Liver (tissue), 3 donors: Measurements from ENCODE around the gene CACNA1H.

Experiments
- HNF4A ChIP-seq, 2 donors: conservative IDR thresholded peaks; 2 replicates each; pipeline ENCODE4 v1.6.1; 2016; ENCODE audit warnings: antibody characterized with exemption in 2 of 2, mild to moderate bottlenecking in 2 of 2
- RAD21 ChIP-seq, 2 donors: IDR thresholded peaks; 2 replicates each; pipeline ENCODE4 v1.6.1; 2016; ENCODE audit warnings: antibody characterized with exemption in 2 of 2, mild to moderate bottlenecking in 2 of 2
- TAF1 ChIP-seq: conservative IDR thresholded peaks from 2 replicates; pipeline ENCODE4 v1.6.1; 2016; ENCODE audit warnings: antibody characterized with exemption, mild to moderate bottlenecking
- TF ChIP-seq, protein P1 (sequence below): IDR thresholded peaks from 2 replicates; pipeline ENCODE4 v1.6.1; 2016; ENCODE audit warnings: antibody characterized with exemption
- TF ChIP-seq, protein P2 (sequence below): fragments of 150-350 bp; IDR thresholded peaks from 2 replicates; pipeline ENCODE4 v1.5.1; 2017; ENCODE audit warnings: improper control_type of control experiment, low read depth, low read length; ENCODE audit not compliant: missing input control
- TF ChIP-seq, protein P3 (sequence below): IDR thresholded peaks from 2 replicates; pipeline ENCODE4 v1.6.1; 2016; ENCODE audit warnings: antibody characterized with exemption, mild to moderate bottlenecking
- donor health status: healthy.
- donor health status: healthy.

DNA sequence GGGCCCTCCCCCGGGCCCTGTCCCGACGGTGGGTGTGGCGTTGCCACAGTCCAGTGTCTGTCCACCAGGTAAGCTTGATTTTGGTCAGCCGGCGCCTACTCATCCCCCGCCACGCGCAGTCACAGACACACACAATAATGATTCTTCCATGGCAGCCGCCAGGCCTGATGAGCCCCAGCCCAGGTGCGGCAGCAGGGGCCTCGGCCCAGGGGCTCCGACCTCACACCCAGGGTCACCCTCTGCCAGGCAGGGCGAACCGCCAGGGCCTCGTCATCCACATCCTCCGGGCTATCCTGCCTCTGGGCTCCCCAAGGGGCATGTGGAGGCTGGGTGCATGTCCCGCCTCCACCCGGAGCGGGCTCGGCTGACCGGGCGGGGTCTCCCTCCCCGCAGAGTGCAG, 64.6 kb downstream of the CACNA1H start:
- TF ChIP-seq, protein P1, sequence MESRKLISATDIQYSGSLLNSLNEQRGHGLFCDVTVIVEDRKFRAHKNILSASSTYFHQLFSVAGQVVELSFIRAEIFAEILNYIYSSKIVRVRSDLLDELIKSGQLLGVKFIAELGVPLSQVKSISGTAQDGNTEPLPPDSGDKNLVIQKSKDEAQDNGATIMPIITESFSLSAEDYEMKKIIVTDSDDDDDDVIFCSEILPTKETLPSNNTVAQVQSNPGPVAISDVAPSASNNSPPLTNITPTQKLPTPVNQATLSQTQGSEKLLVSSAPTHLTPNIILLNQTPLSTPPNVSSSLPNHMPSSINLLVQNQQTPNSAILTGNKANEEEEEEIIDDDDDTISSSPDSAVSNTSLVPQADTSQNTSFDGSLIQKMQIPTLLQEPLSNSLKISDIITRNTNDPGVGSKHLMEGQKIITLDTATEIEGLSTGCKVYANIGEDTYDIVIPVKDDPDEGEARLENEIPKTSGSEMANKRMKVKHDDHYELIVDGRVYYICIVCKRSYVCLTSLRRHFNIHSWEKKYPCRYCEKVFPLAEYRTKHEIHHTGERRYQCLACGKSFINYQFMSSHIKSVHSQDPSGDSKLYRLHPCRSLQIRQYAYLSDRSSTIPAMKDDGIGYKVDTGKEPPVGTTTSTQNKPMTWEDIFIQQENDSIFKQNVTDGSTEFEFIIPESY = no peak
- TF ChIP-seq, protein P2, sequence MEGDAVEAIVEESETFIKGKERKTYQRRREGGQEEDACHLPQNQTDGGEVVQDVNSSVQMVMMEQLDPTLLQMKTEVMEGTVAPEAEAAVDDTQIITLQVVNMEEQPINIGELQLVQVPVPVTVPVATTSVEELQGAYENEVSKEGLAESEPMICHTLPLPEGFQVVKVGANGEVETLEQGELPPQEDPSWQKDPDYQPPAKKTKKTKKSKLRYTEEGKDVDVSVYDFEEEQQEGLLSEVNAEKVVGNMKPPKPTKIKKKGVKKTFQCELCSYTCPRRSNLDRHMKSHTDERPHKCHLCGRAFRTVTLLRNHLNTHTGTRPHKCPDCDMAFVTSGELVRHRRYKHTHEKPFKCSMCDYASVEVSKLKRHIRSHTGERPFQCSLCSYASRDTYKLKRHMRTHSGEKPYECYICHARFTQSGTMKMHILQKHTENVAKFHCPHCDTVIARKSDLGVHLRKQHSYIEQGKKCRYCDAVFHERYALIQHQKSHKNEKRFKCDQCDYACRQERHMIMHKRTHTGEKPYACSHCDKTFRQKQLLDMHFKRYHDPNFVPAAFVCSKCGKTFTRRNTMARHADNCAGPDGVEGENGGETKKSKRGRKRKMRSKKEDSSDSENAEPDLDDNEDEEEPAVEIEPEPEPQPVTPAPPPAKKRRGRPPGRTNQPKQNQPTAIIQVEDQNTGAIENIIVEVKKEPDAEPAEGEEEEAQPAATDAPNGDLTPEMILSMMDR = no peak
- no peak for TF ChIP-seq RAD21 (IDR thresholded peaks at IDR 0.05)
- no peak for TF ChIP-seq TAF1
- TF ChIP-seq, protein P3, sequence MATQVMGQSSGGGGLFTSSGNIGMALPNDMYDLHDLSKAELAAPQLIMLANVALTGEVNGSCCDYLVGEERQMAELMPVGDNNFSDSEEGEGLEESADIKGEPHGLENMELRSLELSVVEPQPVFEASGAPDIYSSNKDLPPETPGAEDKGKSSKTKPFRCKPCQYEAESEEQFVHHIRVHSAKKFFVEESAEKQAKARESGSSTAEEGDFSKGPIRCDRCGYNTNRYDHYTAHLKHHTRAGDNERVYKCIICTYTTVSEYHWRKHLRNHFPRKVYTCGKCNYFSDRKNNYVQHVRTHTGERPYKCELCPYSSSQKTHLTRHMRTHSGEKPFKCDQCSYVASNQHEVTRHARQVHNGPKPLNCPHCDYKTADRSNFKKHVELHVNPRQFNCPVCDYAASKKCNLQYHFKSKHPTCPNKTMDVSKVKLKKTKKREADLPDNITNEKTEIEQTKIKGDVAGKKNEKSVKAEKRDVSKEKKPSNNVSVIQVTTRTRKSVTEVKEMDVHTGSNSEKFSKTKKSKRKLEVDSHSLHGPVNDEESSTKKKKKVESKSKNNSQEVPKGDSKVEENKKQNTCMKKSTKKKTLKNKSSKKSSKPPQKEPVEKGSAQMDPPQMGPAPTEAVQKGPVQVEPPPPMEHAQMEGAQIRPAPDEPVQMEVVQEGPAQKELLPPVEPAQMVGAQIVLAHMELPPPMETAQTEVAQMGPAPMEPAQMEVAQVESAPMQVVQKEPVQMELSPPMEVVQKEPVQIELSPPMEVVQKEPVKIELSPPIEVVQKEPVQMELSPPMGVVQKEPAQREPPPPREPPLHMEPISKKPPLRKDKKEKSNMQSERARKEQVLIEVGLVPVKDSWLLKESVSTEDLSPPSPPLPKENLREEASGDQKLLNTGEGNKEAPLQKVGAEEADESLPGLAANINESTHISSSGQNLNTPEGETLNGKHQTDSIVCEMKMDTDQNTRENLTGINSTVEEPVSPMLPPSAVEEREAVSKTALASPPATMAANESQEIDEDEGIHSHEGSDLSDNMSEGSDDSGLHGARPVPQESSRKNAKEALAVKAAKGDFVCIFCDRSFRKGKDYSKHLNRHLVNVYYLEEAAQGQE = no peak
- TF ChIP-seq HNF4A (conservative IDR thresholded peaks at IDR 0.05) = no peak
